ENCODE measurements around the gene EIF2B4. TPM values are rescaled to one million over a fixed set of nuclear protein-coding genes. Genes with fewer than 3 reads are reported as not detected.
"Not testable (repeated sequence)": the region's sequence is repeated elsewhere in the genome, so short reads cannot be mapped to it uniquely, and the experiment has no call there.

Gene EIF2B4
- total RNA-seq, 5 donors from 2014 or later (not counting 1 experiment from before 2014, with no cell fraction given) = 35.6 to 50.3 (median 40.5) TPM

DNA sequence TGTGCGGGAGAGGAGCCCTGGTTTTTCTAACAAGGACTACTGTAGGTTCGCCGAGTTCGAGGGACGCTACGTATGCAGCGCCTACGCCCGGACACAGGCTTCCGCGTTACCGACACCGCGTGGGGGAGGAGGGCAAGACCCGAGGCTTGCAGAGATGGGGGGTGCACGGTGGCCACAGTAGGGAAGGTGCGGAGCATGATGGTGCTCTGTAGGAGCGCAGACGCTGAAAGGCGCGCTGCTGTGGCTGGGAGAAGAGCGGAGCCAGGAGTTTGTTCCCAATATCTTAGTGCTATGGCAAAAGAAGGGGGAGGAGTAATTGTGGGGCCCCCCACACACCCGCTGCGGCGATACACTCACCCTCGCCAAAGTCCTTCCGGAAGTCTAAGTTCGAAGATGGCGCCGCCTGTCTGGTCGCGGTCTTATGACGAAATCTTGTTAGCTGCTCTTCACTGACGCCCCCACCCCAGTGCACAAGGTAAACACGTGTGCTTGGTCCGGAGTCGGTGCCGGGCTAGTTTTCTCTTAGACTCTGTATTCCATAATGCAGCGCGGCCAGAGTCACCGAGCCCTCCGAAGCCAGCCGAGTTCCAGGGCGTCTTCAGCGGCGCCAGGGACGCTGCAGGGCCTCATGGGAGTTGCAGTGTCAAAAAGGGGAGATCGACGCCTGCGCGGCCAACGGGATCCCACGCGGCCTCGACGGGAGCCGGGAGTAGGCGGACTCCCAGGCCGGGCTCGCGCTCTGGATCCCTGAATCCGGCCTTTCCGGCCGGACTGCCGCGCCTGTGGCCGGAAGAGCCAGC lies 13.6 kb downstream of the EIF2B4 start, which contains the start of gene GTF3C2:
GTF3C2 (minus strand) TSS at position 383 of the 800 bp plus-strand sequence. CDS start 13,210 bp downstream, outside the sequence.
- Histone ChIP-seq H3K36me3 (ENCODE audit: control insufficient read depth in 2 of 2, extremely low read depth in 1 of 2, insufficient read depth in 1 of 2, low read length in 1 of 2) (no peaks in the 10 kb centered on the region), H3K27ac (ENCODE audit: low read length) (peak within 1 kb of the TSS; percentile 91), H3K4me1 (ENCODE audit: control insufficient read depth in 1 of 2, extremely low read depth in 1 of 2, insufficient read depth in 2 of 2, low read length in 2 of 2) (peaks cover 9 to 52% of the 10 kb centered on the region in 2 experiments), H3K9me3 (no peaks in the 10 kb centered on the region), H3K27me3 (replicated peaks in 1 of 2; ENCODE audit: control insufficient read depth in 2 of 2, extremely low read depth in 1 of 2, insufficient read depth in 2 of 2, low read length in 1 of 2) (no peaks in the 10 kb centered on the region), H3K4me3 (ENCODE audit: control insufficient read depth in 1 of 2, extremely low read depth in 1 of 2, low read length in 1 of 2) (peak within 1 kb of the TSS; percentile 94 to 98)
- H3K36me3 Mint-ChIP-seq = no peaks in the 10 kb centered on the region
- H3K4me3 Mint-ChIP-seq = peak within 1 kb of the TSS; percentile 93 to 100 (median 98)
- peak within 1 kb of the TSS; percentile 97 to 99 for H3K27ac Mint-ChIP-seq
- POLR2A ChIA-PET = no interaction called here
- H3K4me1 Mint-ChIP-seq = peaks cover 57 to 62% (median 60%) of the 10 kb centered on the region in 3 donors
- DNase-seq = peak; percentile 81 to 97 (median 89)
- under 1% methylated on average over 60 of the region's 67 CpGs for WGBS (ENCODE audit: insufficient coverage)
- ATAC-seq (replicated peaks in 1 of 4) = peak; percentile 78 to 83 (median 82)
- H3K27me3 Mint-ChIP-seq = no peaks in the 10 kb centered on the region
- H3K9me3 Mint-ChIP-seq = no peaks in the 10 kb centered on the region
- CTCF ChIA-PET = interaction anchor here (0.5 to 1.3 kb wide), 5 partner anchors 13 to 293 kb away, joined by 3 to 6 read pairs (median 3); partner anchors contain the start of genes EIF2B4 (in 1 of the 2), MPV17 (in 1 of the 2) and PPM1G (in 1 of the 2)

DNA sequence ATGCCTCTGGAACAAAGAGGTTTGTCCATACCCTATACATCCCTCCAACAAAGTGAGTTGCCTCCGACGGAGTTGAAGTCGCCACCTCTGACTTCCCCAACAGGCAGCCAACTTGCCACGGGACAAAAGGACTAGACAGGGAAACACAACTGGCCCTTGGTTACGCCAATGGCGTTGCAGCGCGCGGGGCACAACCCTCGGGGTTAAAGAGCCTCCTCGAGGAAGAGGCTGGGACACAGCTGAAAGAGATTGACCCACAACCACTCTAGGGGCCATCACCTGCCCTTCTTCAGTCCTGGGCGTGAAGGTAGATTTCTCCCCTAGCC lies 14.1 kb downstream of the EIF2B4 start:
- ChIA-PET POLR2A (interaction anchor here in 1 of 2 donors (0.6 kb wide), 1 partner anchor 23 kb away, joined by 3 read pairs; no protein-coding TSS in a partner anchor), CTCF (interaction anchor here in 1 of 2 donors (1.0 to 1.3 kb wide), 3 partner anchors 33 to 54 kb away, joined by 3 to 6 read pairs (median 3); partner anchors contain the start of genes MPV17 and PPM1G)
- Histone ChIP-seq H3K27me3 (replicated peaks in 1 of 2; ENCODE audit: control insufficient read depth in 2 of 2, extremely low read depth in 1 of 2, insufficient read depth in 2 of 2, low read length in 1 of 2) (no peaks in the 10 kb centered on the region), H3K4me3 (ENCODE audit: control insufficient read depth in 1 of 2, extremely low read depth in 1 of 2, low read length in 1 of 2) (peak overlapping the region; percentile 94 to 98), H3K9me3 (no peaks in the 10 kb centered on the region), H3K36me3 (ENCODE audit: control insufficient read depth in 2 of 2, extremely low read depth in 1 of 2, insufficient read depth in 1 of 2, low read length in 1 of 2) (no peaks in the 10 kb centered on the region), H3K4me1 (ENCODE audit: control insufficient read depth in 1 of 2, extremely low read depth in 1 of 2, insufficient read depth in 2 of 2, low read length in 2 of 2) (peaks cover 9 to 52% of the 10 kb centered on the region in 2 experiments), H3K27ac (ENCODE audit: low read length) (peak overlapping the region; percentile 91)
- DNase-seq (peak in 2 of 35 experiments; percentile 22 to 25), ATAC-seq (replicated peaks in 1 of 4) (peak; percentile 20 to 24 (median 23))
- Mint-ChIP-seq H3K9me3 (no peaks in the 10 kb centered on the region), H3K4me3 (peak overlapping the region; percentile 93 to 100 (median 98)), H3K4me1 (peaks cover 61 to 66% (median 65%) of the 10 kb centered on the region in 3 donors), H3K36me3 (no peaks in the 10 kb centered on the region), H3K27ac (peak overlapping the region; percentile 97 to 99), H3K27me3 (no peaks in the 10 kb centered on the region)
- WGBS (ENCODE audit: insufficient coverage) = 0% methylated on average over 4 of the region's 12 CpGs

DNA sequence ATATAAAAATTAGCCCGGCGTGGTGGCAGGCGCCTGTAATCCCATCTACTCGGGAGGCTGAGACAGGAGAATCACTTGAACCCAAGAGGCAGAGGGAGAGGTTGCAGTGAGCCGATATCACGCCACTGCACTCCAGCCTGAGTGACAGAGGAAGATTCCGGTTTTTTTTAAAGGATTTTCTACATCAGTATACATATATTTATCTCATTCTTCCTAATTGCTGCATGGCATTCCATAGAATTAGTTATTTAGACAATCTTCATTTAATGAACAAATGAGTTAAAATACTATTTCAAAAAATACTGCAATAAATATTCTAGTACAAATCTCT lies 15.6 kb downstream of the EIF2B4 start:
- Mint-ChIP-seq H3K4me3 (peak overlapping the region; percentile 25 to 56 (median 50)), H3K4me1 (peaks cover 66 to 75% (median 69%) of the 10 kb centered on the region in 3 donors), H3K27ac (no peak overlapping the region), H3K9me3 (no peaks in the 10 kb centered on the region), H3K27me3 (no peaks in the 10 kb centered on the region), H3K36me3 (peaks cover 6% of the 10 kb centered on the region)
- Histone ChIP-seq H3K36me3 (ENCODE audit: control insufficient read depth in 2 of 2, extremely low read depth in 1 of 2, insufficient read depth in 1 of 2, low read length in 1 of 2) (no peaks in the 10 kb centered on the region), H3K27ac (ENCODE audit: low read length) (no peak overlapping the region), H3K9me3 (no peaks in the 10 kb centered on the region), H3K27me3 (replicated peaks in 1 of 2; ENCODE audit: control insufficient read depth in 2 of 2, extremely low read depth in 1 of 2, insufficient read depth in 2 of 2, low read length in 1 of 2) (no peaks in the 10 kb centered on the region), H3K4me1 (ENCODE audit: control insufficient read depth in 1 of 2, extremely low read depth in 1 of 2, insufficient read depth in 2 of 2, low read length in 2 of 2) (peaks cover 9 to 52% of the 10 kb centered on the region in 2 experiments), H3K4me3 (ENCODE audit: control insufficient read depth in 1 of 2, extremely low read depth in 1 of 2, low read length in 1 of 2) (no peak overlapping the region)
- DNase-seq (no peak), ATAC-seq (replicated peaks in 1 of 4) (no peak)
- no CpG with 5 or more reads among the region's 7 CpGs for WGBS (ENCODE audit: insufficient coverage)
- ChIA-PET CTCF (interaction anchor here in 1 of 2 donors (0.6 to 0.7 kb wide), 2 partner anchors 10 to 329 kb away, joined by 3 to 5 read pairs; no protein-coding TSS in a partner anchor), POLR2A (interaction anchor here (0.6 kb wide), 3 partner anchors 10 to 294 kb away, joined by 3 to 5 read pairs (median 4); no protein-coding TSS in a partner anchor)

DNA sequence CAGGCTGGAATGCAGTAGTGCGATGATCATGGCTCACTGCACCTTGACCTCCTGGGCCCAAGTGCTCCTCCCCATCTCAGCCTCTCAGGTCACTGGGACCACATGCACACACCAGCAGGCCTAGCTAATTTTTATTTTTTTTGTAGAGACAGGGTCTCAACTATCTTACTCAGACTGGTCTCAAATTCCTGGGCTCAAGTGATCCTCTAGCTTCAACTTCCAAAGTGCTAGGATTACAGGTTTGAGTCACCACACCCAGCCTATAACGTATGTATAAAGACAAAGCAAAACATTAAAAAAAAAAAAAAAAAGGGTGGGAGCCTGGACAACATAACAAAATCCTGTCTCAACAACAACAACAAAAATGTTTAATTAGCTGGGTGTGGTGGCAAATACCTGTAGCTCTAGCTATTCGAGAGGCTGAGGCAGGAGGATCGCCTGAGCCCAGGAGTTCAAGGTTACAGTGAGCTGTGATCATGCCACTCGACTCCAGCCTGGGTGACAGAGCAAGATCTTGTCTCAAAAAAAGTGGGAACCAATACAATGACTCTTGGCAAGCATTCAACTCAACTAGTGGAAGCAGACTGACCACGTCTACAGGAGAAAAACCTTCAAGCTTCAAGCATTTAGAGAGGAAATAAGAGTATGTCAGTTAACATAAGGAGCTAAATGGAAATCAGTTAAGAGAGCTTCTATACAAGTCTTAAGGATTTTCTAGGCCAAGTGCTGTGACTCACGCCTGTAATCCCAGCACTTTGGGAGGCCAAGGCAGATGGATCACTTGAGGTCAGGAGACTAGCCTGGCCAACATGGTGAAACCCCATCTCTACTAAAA lies 16.2 kb downstream of the EIF2B4 start:
- no peaks in the 10 kb centered on the region for H3K27me3 Mint-ChIP-seq
- ATAC-seq (replicated peaks in 1 of 4) (no peak), DNase-seq (no peak)
- WGBS (ENCODE audit: insufficient coverage) = 91% methylated on average over 4 of the region's 7 CpGs
- CTCF ChIA-PET = interaction anchor here in 1 of 2 donors (0.6 to 0.7 kb wide), 3 partner anchors 10 to 330 kb away, joined by 3 to 5 read pairs (median 4); no protein-coding TSS in a partner anchor
- no peaks in the 10 kb centered on the region for H3K9me3 Mint-ChIP-seq
- POLR2A ChIA-PET = interaction anchor here (0.6 to 0.7 kb wide), 5 partner anchors 11 to 295 kb away, joined by 3 to 5 read pairs (median 4); no protein-coding TSS in a partner anchor
- H3K9me3 ChIP-seq = no peaks in the 10 kb centered on the region
- peaks cover 6% of the 10 kb centered on the region for H3K36me3 Mint-ChIP-seq
- peaks cover 9 to 52% of the 10 kb centered on the region in 2 experiments for H3K4me1 ChIP-seq (ENCODE audit: control insufficient read depth in 1 of 2, extremely low read depth in 1 of 2, insufficient read depth in 2 of 2, low read length in 2 of 2)
- no peak overlapping the region for H3K4me3 ChIP-seq (ENCODE audit: control insufficient read depth in 1 of 2, extremely low read depth in 1 of 2, low read length in 1 of 2)
- no peaks in the 10 kb centered on the region for H3K27me3 ChIP-seq (replicated peaks in 1 of 2; ENCODE audit: control insufficient read depth in 2 of 2, extremely low read depth in 1 of 2, insufficient read depth in 2 of 2, low read length in 1 of 2)
- H3K4me3 Mint-ChIP-seq = peak overlapping the region; percentile 25 to 56 (median 50)
- H3K4me1 Mint-ChIP-seq = peaks cover 71 to 77% (median 71%) of the 10 kb centered on the region in 3 donors
- H3K36me3 ChIP-seq (ENCODE audit: control insufficient read depth in 2 of 2, extremely low read depth in 1 of 2, insufficient read depth in 1 of 2, low read length in 1 of 2) = no peaks in the 10 kb centered on the region
- no peak overlapping the region for H3K27ac Mint-ChIP-seq
- H3K27ac ChIP-seq (ENCODE audit: low read length) = no peak overlapping the region

DNA sequence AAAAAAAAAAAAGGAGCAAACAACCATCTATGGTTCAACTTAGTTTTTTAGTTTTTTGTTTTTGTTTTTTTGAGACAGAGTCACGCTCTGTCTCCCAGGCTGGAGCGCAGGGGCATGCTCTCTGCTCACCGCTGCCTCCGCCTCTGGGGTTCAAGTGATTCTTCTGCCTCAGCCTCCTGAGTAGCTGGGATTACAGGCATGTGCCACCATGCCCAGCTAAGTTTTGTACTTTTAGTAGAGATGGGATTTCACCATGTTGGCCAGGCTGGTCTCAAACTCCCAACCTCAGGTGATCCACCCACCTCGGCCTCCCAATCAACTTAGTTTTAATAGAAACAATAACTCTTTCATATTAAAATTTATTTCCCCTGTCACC lies 16.8 kb downstream of the EIF2B4 start:
- not testable (repeated sequence) for H3K36me3 ChIP-seq (ENCODE audit: control insufficient read depth in 2 of 2, extremely low read depth in 1 of 2, insufficient read depth in 1 of 2, low read length in 1 of 2); H3K36me3 Mint-ChIP-seq; ATAC-seq (replicated peaks in 1 of 4); H3K27ac ChIP-seq (ENCODE audit: low read length); H3K9me3 Mint-ChIP-seq; H3K4me3 ChIP-seq (ENCODE audit: control insufficient read depth in 1 of 2, extremely low read depth in 1 of 2, low read length in 1 of 2); H3K27me3 ChIP-seq (replicated peaks in 1 of 2; ENCODE audit: control insufficient read depth in 2 of 2, extremely low read depth in 1 of 2, insufficient read depth in 2 of 2, low read length in 1 of 2); DNase-seq; H3K27me3 Mint-ChIP-seq; H3K9me3 ChIP-seq; H3K27ac Mint-ChIP-seq
- 100% methylated on average over 1 of the region's 5 CpGs for WGBS (ENCODE audit: insufficient coverage)
- H3K4me1 ChIP-seq (ENCODE audit: control insufficient read depth in 1 of 2, extremely low read depth in 1 of 2, insufficient read depth in 2 of 2, low read length in 2 of 2) = peaks cover 9 to 51% of the 10 kb centered on the region in 2 experiments
- POLR2A ChIA-PET = interaction anchor here (0.6 to 0.7 kb wide), 3 partner anchors 19 to 1448 kb away, joined by 4 to 5 read pairs (median 4); no protein-coding TSS in a partner anchor
- Mint-ChIP-seq H3K4me1 (peaks cover 68 to 73% (median 68%) of the 10 kb centered on the region in 3 donors), H3K4me3 (peak overlapping the region in 1 of 3 donors; percentile 56)
- CTCF ChIA-PET = interaction anchor here in 1 of 2 donors (0.7 kb wide), 1 partner anchor 12 kb away, joined by 4 read pairs; no protein-coding TSS in a partner anchor

Data from T-cell (primary cell).